Right renal pelvis (tissue), 4 donors: ENCODE results near the gene FETUB. TPM values are rescaled to one million over a fixed set of nuclear protein-coding genes. Genes with fewer than 3 reads are reported as not detected.
"Not testable (repeated sequence)": the region's sequence is repeated elsewhere in the genome, so short reads cannot be mapped to it uniquely, and the experiment has no call there.

Experiments used
- DNase-seq, 4 donors: peaks; one replicate each; pipeline ENCODE4 v3.0.0-alpha.2; 2013; ENCODE audit warnings: low read depth in 4 of 4, low spot score in 3 of 4, missing footprints in 1 of 4
- polyA plus RNA-seq, 4 donors: library from polyadenylated mRNA; unstranded; fragments of 120-200 nt; gene quantifications; one replicate each; pipeline ENCODE4 v1.2.1, GENCODE V29; 2013; ENCODE audit not compliant: insufficient read length in 4 of 4

FETUB gene
- polyA plus RNA-seq, 4 donors = 0.21 to 0.27 TPM; not detected in 2

DNA sequence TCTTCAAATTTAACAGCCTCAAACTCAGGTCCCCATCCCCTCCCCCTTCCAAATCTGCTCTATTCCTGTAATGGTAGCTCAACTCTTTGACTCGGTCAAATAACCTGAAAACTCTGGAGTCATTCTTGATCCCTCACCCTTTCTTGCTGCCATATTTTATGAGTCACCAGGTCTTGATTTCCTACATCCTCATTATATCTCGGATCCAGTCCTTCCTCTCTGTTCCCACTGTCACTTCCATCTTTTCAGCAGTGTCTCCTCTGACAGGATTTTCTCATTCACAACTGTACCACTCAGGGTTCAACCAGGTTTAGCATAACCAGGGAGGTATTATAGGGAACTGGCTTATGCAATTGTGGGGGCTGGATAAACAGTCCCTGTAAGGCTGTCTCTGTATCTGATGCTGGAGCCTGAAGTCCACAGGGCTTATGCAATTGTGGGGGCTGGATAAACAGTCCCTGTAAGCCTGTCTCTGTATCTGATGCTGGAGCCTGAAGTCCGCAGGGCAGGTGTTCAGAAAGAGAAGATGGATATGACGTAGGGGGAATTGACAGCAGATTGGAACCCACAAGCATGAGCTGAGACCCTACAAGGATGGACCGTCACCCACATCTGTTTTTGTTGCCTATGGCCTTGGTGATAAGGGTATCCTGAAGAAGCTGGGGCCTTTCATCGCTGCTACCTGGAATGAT, 9.1 kb upstream of the FETUB start:
- no peak for DNase-seq

DNA sequence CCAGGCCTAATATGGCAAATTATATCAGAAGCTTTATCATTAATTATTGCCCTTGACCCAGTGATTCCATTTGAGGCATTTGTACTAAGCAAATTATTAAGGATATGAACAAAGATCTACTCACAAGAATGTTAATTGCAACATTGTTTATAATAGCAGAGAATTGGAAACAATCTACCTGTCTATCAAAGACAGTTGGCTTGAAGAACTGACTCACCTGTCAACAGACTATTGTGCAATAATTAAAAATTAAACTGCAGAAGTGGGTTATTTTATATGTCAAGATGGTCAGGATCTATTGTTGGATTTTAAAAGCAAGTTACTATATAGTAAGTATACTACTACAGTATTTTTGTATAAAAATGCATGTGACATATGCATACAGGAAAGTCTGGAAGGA, 6.7 kb upstream of the FETUB start:
- DNase-seq = no peak

DNA sequence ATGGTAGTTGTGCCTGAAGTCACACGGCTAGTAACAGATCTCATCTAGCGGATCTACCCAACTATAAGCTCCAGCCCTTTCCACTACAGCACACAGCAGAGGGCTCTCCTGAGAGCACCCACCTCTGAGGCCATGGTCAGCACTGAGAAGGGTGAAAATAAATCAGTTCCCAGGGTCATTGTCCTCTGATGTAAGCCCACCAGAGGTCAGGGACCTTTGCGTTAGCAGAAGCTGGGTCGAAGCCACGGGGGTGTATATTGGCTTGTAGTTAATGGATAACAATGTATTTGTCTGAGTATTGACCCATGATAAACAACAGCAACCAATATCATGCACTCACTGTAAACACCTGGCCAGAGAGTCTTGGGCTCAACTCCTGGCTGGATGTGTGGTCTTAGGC, 6.0 kb upstream of the FETUB start:
- DNase-seq = not testable (repeated sequence)

DNA sequence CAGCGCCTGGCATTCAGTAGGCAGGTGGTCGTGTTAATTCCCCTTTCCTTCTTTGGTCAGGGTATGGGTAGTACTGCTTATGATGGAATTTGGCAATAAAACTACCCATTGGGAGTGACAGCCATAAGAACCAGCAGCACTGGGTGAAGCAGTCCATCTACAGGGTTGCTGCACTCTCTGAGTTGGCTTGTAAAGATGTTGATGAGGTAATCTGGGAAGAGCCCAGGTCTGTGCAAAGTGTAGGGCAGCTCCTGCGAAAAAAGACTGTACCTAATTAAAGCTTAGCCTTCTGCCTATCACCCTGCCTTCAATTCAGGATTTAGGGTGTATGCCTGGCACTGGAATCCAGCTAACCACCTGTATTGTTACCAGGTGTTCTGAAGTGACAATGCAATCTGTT, 4.7 kb upstream of the FETUB start:
- no peak for DNase-seq

DNA sequence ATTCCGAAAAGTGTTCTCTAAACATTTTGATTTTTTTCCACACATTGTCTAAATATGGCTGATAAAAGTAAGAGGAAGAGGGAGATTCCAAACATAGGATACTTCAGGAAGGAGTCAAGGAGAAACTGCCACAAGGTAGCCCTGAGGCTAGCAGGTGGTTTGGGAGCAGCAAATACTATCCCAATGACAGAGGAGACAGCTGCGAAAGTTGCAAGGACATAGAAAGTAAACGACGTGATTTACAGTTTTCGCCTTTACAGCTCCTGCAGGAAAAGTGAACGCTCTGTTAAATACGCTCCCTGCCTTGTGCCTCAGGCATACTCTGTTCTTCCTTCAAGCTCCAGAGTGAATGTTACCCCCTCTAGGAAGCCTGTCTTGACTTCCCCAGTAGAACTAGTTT, 3.7 kb upstream of the FETUB start:
- DNase-seq = no peak

DNA sequence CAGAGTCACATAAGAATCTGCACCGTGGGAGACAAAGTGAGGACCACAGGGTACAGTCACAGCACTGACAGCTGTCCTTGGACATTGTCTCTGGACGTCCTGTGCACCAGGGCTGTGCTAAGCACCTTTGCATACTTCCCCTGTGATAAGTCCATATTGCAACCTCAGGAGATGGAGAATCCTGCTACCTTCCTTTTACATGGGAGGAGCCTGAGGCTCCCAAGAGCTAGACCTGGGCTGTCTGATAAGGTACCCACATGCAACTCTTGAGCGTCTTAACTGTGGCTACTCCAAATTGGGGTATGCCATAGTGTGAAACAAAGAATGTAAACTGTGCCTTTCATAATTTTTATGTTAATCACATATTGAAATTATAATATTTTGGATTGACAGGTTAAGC, 2.5 kb upstream of the FETUB start:
- no peak for DNase-seq

DNA sequence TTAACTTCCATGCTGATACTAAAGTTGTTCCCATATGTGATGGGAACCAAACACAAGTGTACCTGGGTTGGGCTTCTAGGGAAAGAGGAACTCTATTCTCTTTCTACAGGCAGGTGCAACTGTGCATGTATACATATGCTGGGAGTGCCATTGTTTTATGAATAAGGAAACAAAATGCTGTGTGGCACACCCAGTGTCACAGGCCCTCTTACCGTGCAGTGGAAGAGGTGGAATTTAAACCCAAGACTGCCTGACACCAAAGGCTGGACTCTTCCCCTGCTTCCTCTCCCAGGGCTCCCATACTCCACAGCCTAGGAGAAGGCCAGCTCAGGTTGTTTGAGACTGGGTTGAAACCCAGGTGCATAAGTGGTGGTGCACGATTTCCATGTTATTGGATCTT, 1.9 kb upstream of the FETUB start:
- no peak for DNase-seq

DNA sequence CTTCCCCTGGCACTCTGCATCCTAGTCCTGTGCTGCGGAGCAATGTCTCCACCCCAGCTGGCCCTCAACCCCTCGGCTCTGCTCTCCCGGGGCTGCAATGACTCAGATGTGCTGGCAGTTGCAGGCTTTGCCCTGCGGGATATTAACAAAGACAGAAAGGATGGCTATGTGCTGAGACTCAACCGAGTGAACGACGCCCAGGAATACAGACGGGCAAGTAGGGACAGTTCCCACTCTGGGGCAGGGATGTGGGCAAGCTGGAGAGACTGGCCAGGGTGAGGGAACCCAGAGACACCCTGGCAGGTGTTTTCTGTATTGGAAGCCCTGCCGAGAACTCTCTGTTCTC, 247 bp downstream of the FETUB start:
- DNase-seq = no peak

DNA sequence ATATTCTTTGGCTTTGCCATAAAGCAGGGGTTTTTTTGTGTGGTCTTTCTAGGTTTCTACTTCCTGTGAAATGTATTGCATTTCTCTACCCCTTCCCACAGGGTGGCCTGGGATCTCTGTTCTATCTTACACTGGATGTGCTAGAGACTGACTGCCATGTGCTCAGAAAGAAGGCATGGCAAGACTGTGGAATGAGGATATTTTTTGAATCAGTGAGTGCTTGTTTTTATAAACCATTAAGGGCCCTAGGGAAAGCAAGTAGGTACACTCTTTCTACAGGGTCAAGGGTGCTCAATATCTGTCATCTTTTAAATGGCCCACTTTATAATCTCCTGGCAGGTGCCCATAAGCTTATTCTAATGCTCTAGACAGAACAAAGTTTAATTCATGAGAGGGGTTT, 730 bp downstream of the FETUB start:
- no peak for DNase-seq

DNA sequence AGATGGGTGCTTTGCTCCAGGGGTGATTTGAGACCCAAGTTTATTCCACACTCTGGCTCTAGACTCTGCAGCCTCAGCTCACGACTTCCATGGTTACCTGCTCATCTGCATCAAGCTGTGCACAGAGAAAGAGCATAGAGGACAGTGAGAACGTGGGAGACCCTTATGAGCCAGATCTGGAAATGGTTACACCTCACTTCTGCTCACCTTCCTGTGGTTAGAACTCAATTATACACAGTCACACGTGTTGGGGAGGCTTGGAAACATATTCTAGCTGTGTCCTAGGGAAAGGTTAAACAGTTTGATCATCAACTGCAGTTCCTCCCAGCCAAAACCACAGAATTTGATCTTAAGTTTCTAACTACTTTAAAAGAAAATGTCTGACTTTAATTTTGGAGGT, 1.8 kb downstream of the FETUB start:
- no peak for DNase-seq

DNA sequence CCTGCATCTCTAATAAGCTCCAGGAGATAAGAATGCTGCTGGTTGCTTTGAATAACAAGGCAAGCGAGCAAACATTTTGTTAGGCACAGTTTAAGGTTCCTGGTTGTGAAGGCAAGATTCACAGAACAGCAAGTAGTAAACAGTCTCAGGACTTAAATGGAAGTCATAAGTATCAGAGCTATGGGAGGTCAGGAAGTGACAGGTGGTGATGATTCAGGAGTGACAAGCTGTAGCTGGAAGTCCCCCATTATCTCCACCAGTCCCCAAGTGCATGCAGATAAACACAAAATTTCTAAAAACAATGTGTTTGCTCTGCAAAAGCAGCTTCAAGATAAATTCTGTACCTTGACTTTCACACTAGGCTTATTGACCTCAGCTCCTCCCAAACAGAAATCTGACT, 3.3 kb downstream of the FETUB start:
- DNase-seq = no peak

DNA sequence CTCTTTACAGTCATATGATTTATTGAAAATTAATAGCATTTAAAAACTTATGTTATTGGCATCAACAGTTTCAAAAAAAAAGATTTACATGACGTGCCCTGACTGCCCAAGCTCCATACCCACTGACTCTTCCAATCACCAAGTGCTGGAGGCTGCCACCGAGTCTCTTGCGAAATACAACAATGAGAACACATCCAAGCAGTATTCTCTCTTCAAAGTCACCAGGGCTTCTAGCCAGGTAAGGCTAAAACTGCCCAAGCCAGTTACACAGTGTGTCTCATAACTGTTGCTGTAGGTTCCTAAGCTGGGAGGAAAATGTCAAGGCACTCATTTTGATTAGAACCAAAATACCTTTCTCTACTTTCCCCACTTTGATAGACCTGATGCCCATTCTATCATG, 4.5 kb downstream of the FETUB start:
- DNase-seq = no peak

DNA sequence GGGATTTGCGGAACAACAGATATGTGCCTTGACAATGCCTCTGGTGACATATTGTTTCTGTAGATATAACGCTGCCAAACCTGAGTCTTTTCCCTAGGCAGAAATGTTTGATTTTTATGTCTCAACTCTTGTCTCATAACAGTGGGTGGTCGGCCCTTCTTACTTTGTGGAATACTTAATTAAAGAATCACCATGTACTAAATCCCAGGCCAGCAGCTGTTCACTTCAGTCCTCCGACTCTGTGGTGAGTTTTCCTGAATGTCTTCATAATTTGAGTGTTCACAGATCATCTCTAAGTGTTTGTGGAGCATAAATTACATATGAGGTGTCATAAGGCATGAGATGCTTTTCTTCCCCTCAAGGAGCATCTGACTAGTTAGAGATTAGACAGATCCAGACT, 5.9 kb downstream of the FETUB start:
- no peak for DNase-seq

DNA sequence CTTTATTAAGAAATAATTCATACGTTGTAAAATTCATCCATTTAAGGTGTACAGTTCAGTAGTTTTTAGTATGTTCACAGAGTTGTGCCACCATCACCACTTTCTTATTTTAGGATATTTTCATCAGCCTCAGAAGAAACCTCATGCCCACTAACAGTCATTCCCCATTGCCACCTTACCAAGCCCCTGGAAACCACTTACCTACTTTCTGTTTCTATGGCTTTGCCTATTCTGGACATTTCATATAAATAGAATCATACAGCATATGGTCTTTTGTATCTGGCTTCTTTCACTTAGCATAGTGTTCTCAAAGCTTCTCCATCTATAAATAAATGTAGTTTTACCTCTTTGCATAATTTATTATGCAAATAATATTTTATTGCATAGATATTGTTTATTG, 6.6 kb downstream of the FETUB start:
- DNase-seq = no peak

DNA sequence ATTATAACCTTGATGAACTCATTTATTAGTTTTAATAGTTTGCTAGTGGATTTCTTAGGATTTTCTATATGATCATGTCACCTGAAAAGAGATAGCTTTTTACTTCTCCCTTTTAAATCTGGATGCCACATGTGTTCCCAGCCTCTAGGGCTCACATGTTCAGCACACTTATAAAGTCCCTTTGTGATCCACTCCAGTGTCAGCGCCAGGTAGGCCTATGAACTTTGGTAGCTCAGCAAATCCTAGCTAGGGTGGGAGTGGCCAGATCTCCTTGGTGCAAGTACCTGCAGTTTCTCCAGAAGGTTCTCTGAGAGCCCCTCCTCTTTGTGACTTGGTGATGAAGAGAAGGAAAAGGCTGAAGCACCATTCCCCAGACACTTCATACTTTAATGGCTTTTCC, 8.7 kb downstream of the FETUB start:
- DNase-seq = no peak

DNA sequence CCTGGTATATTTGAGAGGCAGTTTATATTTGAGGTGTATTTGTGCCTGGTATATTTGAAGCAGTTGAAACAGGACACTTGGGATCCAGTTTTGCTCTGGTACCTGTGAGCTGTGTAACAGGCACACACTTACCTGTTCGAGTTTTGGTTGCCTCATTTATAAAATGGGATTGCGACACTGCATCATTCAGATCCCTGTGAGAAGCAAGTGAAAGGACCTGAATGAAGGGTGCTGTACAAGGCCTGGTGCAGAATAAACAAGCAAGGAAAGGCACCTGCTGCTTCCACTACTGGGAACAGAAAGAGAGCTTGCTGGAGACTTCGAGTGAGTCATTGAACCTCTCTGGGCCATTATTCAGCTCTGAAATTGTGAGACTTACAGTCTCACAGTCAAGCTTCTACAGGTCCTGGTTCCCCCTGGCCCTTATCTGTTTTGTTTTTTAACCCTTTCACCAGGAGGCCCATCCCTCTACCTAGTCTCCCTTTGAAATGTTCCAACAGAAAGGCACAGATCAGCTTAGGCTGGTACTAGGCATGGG, 11.5 kb downstream of the FETUB start:
- DNase-seq = no peak

DNA sequence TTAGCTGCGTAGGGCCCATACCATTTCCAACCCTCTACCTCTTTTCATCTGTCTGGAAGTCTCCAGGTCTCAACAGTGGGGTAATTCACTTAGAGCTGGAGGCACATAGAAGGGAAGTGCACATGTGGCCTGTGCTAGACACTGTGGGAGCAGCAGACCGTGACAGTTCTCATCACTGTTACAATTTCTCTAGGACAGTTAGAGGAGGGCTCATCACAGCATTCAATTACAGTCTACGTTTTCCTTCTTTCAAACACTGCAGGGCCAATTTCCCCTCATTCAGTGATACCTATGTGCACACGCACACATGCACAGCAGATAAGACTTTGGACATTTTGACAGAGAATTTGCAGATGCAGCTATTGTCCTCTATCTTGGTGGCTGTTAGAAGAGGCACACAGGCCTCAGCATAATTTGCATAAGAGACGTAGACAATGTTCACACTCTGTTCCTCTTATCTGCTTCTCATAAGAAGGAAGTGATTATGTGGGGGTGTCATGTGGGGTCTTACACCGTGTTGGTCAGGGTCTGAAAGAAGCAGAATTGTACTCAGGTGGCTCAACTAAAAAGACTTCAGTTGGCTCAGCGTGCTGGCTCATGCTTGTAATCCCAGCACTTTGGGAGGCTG, 13.0 kb downstream of the FETUB start:
- DNase-seq = no peak

DNA sequence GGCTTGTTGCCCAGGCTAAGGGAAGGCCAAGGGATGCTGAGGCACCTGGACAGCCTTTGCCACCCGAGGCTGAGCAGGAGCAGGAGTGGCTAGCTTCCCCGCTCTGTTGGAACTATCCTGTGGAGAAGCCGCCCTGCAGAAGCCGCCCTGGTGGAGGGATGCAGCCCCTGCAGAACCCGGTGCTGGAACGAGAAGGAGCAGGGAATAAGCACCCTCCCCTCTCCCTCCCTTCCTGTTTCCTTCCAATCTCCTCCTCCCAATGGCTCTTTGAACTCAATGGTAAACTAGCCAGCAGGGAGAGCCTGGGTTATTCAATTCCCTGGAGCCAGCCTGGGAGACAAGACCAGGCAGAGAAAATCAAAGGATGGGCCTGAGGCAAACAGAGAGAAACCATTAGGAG, 13.8 kb downstream of the FETUB start:
- no peak for DNase-seq

DNA sequence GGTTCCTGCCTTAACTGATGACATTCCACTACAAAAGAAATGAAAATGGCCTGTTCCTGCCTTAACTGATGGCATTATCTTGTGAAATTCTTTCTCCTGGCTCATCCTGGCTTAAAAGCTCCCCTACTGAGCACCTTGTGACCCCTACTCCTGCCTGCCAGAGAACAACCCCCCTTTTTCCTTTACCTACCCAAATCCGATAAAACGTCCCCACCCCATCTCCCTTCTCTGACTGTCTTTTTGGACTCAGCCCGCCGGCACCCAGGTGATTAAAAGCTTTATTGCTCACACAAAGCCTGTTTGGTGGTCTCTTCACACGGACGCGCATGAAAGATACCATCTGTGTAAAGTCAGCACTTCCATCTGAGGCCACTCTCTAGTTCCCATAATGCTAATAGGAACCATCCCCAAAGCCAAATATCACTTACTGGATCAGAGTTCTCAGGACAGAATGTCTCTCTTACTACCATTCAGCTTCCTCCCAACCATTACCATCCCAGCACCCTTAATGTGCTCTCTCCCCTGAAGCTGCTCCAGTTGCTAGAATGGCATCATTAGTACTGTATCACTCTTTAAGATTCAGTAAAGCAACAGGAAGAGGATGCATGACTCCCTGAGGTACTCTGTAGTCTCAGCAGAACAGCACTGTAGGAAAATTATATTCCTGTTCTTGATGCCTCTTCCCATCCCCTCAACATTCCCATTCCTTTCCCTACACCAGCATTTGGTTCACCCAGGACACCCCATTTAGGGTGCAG, 23.3 kb downstream of the FETUB start:
- DNase-seq = no peak

DNA sequence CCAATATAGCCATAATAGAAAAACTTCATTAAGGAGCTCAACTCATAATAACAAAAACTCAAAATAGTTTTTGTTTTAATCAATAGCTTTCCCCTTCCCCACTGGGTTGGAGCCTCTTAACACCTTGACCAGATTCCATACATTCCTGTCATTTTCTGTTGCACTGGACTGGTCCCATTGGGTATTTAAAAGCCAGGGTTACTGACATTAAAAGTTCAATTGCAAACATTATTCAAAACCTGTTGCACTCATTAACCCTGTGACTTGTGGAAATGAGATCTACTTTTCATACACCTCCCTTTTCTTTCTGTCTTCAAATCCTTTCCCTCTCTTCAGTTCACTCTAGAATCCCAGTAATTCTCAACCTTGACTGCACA, 23.9 kb downstream of the FETUB start:
- no peak for DNase-seq

DNA sequence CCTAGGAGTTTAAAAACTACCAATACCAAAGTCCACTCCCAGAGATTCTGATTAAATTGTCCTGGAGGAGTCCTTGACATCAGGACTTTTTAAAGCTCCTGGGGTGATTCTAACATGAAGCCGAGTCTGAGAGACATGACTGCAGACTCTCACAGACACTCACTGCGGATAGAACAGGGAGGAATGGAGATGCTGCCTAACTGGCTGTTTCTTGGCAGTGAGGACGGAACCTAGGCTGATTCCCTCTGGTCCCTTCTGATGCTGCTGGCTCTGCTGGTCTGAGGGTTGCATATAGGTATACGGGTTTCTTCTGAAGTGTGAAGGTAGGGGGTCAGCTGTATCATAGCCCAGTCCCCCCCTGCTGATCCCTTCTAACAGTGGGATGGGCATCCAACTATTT, 24.3 kb downstream of the FETUB start:
- DNase-seq = no peak

DNA sequence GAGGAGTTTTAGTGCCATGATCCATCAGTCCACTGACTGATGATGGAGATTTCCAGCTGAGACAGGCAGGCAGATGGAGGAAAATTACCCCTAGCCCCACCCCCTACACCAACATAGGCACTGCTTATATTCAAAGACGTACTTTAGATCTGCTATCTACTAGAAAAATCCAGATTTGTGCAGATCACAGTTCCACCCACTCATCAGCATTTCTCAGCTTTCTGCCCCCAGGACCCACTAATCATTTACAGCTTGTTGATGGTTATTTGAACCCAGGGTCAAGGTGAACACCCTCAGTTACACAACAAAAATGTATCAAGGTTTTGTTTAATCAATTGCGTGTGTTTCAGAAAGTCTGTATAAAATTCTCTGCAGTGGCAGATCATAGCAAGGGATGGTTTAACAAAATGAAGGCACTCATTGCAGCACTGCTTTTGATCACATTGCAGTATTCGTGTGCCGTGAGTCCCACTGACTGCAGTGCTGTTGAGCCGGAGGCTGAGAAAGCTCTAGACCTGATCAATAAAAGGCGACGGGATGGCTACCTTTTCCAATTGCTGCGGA, 25.5 kb downstream of the FETUB start, which contains the start of gene HRG:
Gene HRG, plus strand, starts transcription at position 390 of the 564 bp plus-strand sequence. Its CDS starts 18 bp downstream, at position 408.
- DNase-seq = peak in 2 of 4 donors; percentile 22 to 24
